SK-N-SH (cell line): ENCODE data around the gene CDK18.

Experiments used
- FOXJ3 ChIP-seq: sonication (generic); formaldehyde crosslinking; IDR thresholded peaks from 2 replicates; pipeline ENCODE4 v1.5.1; 2020; ENCODE audit warnings: mild to moderate bottlenecking, missing genetic modification reagents
- MEF2A ChIP-seq: IDR thresholded peaks from 2 replicates; pipeline ENCODE4 v1.4.0; 2012; ENCODE audit warnings: low read depth, borderline replicate concordance
- MXI1 ChIP-seq: IDR thresholded peaks from 2 replicates; pipeline ENCODE4 v1.6.1; 2012; ENCODE audit warnings: mild to moderate bottlenecking, low read depth, low read length, improper control_type of control experiment
- TF ChIP-seq, protein P1 (sequence below): fragments of 150-350 bp; IDR thresholded peaks from 2 replicates; pipeline ENCODE4 v1.6.1; 2017; ENCODE audit warnings: antibody characterized with exemption, low read length, low read depth, borderline replicate concordance
- TF ChIP-seq, protein P2 (sequence below): fragments of 200-600 bp; sonication (generic); IDR thresholded peaks from 2 replicates; pipeline ENCODE4 v1.6.1; 2017; ENCODE audit warnings: antibody characterized with exemption, mild to moderate bottlenecking, moderate library complexity
- TF ChIP-seq, protein P3 (sequence below): IDR thresholded peaks from 2 replicates; pipeline ENCODE4 v1.4.0; 2012; ENCODE audit warnings: low read depth, borderline replicate concordance

DNA sequence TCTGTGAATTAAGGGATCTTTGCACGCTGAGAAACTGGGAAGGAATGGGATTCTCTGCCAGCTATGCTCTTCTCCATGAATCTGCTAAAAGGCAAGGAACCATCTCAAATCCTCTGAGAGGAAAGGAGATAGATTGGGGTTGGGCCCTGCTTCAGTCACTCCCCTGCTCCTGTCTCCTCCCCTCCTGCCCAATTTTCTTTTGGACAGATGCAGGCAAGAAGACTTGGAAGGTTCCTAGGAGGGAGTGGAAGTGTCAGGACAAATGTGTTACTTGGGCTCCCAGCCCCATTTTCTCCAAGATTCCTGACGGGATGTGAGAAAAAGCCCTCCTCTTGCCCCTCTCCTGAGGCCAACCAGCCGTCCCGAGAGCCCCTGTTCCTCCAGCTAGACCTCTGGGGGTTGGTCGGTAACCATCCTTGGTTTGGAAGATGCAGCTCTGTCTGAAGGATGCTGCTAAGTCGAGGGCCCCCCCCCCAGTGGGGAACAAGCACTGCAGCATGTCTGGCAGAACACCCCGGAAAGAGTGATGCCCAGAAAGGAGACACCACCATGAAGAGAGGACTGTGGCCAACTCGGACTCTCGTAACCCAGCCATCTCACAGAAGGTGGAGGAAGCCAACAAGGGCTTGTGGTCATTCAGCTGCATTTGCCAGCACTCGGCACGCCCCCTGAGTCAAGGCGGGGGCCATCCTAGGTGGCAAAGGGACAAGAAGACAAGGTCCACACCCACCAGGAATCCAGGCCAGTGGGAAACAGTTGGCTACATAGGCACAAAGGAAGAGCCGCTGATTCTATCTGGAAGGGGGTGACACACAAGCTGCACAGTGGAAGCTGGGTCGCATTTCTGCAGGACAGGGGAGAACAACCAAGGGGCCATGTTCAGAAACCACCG lies 43.7 kb downstream of the CDK18 start:
- TF ChIP-seq, protein P1, sequence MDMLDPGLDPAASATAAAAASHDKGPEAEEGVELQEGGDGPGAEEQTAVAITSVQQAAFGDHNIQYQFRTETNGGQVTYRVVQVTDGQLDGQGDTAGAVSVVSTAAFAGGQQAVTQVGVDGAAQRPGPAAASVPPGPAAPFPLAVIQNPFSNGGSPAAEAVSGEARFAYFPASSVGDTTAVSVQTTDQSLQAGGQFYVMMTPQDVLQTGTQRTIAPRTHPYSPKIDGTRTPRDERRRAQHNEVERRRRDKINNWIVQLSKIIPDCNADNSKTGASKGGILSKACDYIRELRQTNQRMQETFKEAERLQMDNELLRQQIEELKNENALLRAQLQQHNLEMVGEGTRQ, result no peak
- TF ChIP-seq, protein P2, sequence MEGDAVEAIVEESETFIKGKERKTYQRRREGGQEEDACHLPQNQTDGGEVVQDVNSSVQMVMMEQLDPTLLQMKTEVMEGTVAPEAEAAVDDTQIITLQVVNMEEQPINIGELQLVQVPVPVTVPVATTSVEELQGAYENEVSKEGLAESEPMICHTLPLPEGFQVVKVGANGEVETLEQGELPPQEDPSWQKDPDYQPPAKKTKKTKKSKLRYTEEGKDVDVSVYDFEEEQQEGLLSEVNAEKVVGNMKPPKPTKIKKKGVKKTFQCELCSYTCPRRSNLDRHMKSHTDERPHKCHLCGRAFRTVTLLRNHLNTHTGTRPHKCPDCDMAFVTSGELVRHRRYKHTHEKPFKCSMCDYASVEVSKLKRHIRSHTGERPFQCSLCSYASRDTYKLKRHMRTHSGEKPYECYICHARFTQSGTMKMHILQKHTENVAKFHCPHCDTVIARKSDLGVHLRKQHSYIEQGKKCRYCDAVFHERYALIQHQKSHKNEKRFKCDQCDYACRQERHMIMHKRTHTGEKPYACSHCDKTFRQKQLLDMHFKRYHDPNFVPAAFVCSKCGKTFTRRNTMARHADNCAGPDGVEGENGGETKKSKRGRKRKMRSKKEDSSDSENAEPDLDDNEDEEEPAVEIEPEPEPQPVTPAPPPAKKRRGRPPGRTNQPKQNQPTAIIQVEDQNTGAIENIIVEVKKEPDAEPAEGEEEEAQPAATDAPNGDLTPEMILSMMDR, result no peak
- no peak for TF ChIP-seq FOXJ3
- no peak for TF ChIP-seq MXI1
- no peak for TF ChIP-seq MEF2A
- TF ChIP-seq, protein P3, sequence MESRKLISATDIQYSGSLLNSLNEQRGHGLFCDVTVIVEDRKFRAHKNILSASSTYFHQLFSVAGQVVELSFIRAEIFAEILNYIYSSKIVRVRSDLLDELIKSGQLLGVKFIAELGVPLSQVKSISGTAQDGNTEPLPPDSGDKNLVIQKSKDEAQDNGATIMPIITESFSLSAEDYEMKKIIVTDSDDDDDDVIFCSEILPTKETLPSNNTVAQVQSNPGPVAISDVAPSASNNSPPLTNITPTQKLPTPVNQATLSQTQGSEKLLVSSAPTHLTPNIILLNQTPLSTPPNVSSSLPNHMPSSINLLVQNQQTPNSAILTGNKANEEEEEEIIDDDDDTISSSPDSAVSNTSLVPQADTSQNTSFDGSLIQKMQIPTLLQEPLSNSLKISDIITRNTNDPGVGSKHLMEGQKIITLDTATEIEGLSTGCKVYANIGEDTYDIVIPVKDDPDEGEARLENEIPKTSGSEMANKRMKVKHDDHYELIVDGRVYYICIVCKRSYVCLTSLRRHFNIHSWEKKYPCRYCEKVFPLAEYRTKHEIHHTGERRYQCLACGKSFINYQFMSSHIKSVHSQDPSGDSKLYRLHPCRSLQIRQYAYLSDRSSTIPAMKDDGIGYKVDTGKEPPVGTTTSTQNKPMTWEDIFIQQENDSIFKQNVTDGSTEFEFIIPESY, result no peak
